ENCODE data around the gene MICOS13. TPM values are rescaled to one million over a fixed set of nuclear protein-coding genes. Genes with fewer than 3 reads are reported as not detected.

The MICOS13 gene
- total RNA-seq, 4 donors from 2014 or later, result 29.7 to 60.6 (median 50.7) TPM

- H3K4me1 ChIP-seq, result no peaks in the 10 kb centered on the region
- WGBS, 2 donors (ENCODE audit: low coverage in 1 of 2), result 77 to 100% methylated on average over 1 to 3 of the region's 5 CpGs
- H3K36me3 ChIP-seq, result peaks cover 11 to 93% of the 10 kb centered on the region in 2 donors
- ATAC-seq, result no peak
- H3K4me3 ChIP-seq, result no peak overlapping the region
- TF ChIP-seq POLR2A (IDR thresholded peaks at IDR 0.05) (no peak), CTCF (IDR thresholded peaks at IDR 0.05) (no peak), EP300 (IDR thresholded peaks at IDR 0.05) (no peak), POLR2AphosphoS5 (IDR thresholded peaks at IDR 0.05) (no peak)
- no peak overlapping the region for H3K27ac ChIP-seq
- no peaks in the 10 kb centered on the region for H3K9me3 ChIP-seq
- no peaks in the 10 kb centered on the region for H3K27me3 ChIP-seq
These were observed 29.0 kb downstream of the MICOS13 start for GRCh38 chr19:5651361-5651760.

- Histone ChIP-seq H3K4me3 (no peak overlapping the region), H3K27me3 (no peaks in the 10 kb centered on the region), H3K27ac (no peak overlapping the region), H3K9me3 (no peaks in the 10 kb centered on the region), H3K4me1 (peaks cover 0 to 22% (median 0%) of the 10 kb centered on the region in 3 donors), H3K36me3 (peaks cover 11 to 93% of the 10 kb centered on the region in 2 donors)
- ATAC-seq, result no peak
- 82 to 91% methylated on average over 5 to 11 of the region's 11 CpGs for WGBS, 2 donors (ENCODE audit: low coverage in 1 of 2)
- TF ChIP-seq CTCF (IDR thresholded peaks at IDR 0.05), result no peak
- TF ChIP-seq EP300 (IDR thresholded peaks at IDR 0.05), result no peak
- no peak for TF ChIP-seq POLR2A (IDR thresholded peaks at IDR 0.05)
- no peak for TF ChIP-seq POLR2AphosphoS5 (IDR thresholded peaks at IDR 0.05)
These were observed 31.9 kb downstream of the MICOS13 start for GRCh38 chr19:5648464-5648863.

GRCh38 chr19:5646703-5647102 is 33.6 kb downstream of the MICOS13 start:
- Histone ChIP-seq H3K36me3 (peaks cover 11 to 93% of the 10 kb centered on the region in 2 donors), H3K4me1 (peaks cover 0 to 24% (median 0%) of the 10 kb centered on the region in 3 donors), H3K27ac (no peak overlapping the region), H3K27me3 (no peaks in the 10 kb centered on the region), H3K9me3 (no peaks in the 10 kb centered on the region), H3K4me3 (no peak overlapping the region)
- TF ChIP-seq EP300 (IDR thresholded peaks at IDR 0.05), result no peak
- TF ChIP-seq CTCF (IDR thresholded peaks at IDR 0.05), result no peak
- TF ChIP-seq POLR2A (IDR thresholded peaks at IDR 0.05), result no peak
- no peak for TF ChIP-seq POLR2AphosphoS5 (IDR thresholded peaks at IDR 0.05)
- WGBS, 2 donors (ENCODE audit: low coverage in 1 of 2), result 100% methylated on average over 1 of the region's 4 CpGs; no CpG with 5 or more reads in 1 of the 2 donors
- no peak for ATAC-seq

- Histone ChIP-seq H3K27me3 (no peaks in the 10 kb centered on the region), H3K9me3 (no peaks in the 10 kb centered on the region), H3K4me1 (peaks cover 0 to 30% (median 0%) of the 10 kb centered on the region in 3 donors), H3K4me3 (no peak overlapping the region), H3K36me3 (peaks cover 11 to 87% of the 10 kb centered on the region in 2 donors), H3K27ac (no peak overlapping the region)
- ATAC-seq, result no peak
- TF ChIP-seq EP300 (IDR thresholded peaks at IDR 0.05) (no peak), CTCF (IDR thresholded peaks at IDR 0.05) (no peak), POLR2A (IDR thresholded peaks at IDR 0.05) (no peak), POLR2AphosphoS5 (IDR thresholded peaks at IDR 0.05) (no peak)
- 29 to 80% methylated on average over 1 to 5 of the region's 5 CpGs for WGBS, 2 donors (ENCODE audit: low coverage in 1 of 2)
These were observed 34.9 kb downstream of the MICOS13 start for GRCh38 chr19:5645409-5645808.

GRCh38 chr19:5644037-5644436 is 36.3 kb downstream of the MICOS13 start:
- Histone ChIP-seq H3K36me3 (peaks cover 8 to 78% of the 10 kb centered on the region in 2 donors), H3K4me1 (peaks cover 0 to 33% (median 0%) of the 10 kb centered on the region in 3 donors), H3K4me3 (no peak overlapping the region), H3K27me3 (no peaks in the 10 kb centered on the region), H3K27ac (no peak overlapping the region), H3K9me3 (no peaks in the 10 kb centered on the region)
- 54 to 75% methylated on average over 2 of the region's 2 CpGs for WGBS, 2 donors (ENCODE audit: low coverage in 1 of 2)
- no peak for ATAC-seq
- TF ChIP-seq POLR2AphosphoS5 (IDR thresholded peaks at IDR 0.05) (no peak), EP300 (IDR thresholded peaks at IDR 0.05) (no peak), POLR2A (IDR thresholded peaks at IDR 0.05) (no peak), CTCF (IDR thresholded peaks at IDR 0.05) (no peak)
